SU-DHL-6 (cell line): ENCODE measurements around the gene NHLRC4.

ENCODE experiments used
- H2AFZ ChIP-seq: fragments of 200-600 bp; sonication (generic); 2 replicates; pipeline ENCODE4 v1.6.1; 2014; ENCODE audit warnings: low read depth, mild to moderate bottlenecking, moderate library complexity, mixed read lengths, antibody characterized with exemption, low read length; ENCODE audit not compliant: severe bottlenecking
- H3F3A ChIP-seq: fragments of 200-600 bp; shearing (Covaris generic); 2 replicates; pipeline ENCODE4 v1.6.0; 2016; ENCODE audit warnings: antibody characterized with exemption, mild to moderate bottlenecking; ENCODE audit not compliant: insufficient read depth
- H3K27ac ChIP-seq: fragments of 200-600 bp; sonication (generic); 2 replicates; pipeline ENCODE4 v1.5.1; 2016; ENCODE audit warnings: low read depth, mild to moderate bottlenecking, low read length, moderate library complexity, mixed read lengths
- H3K27me3 ChIP-seq: fragments of 200-600 bp; sonication (generic), shearing (Covaris generic); 2 replicates; pipeline ENCODE4 v1.6.0; 2014; ENCODE audit warnings: mild to moderate bottlenecking, low read length
- H3K36me3 ChIP-seq: fragments of 200-600 bp; sonication (generic); 2 replicates; pipeline ENCODE4 v1.6.1; 2014; ENCODE audit warnings: mild to moderate bottlenecking, low read length, mixed read lengths
- H3K4me2 ChIP-seq: fragments of 300-600, 200-600 bp; shearing (Covaris generic), sonication (generic); 2 replicates; pipeline ENCODE4 v1.6.0; 2014; ENCODE audit warnings: low read length, low read depth, mild to moderate bottlenecking; ENCODE audit not compliant: poor library complexity, severe bottlenecking
- H3K4me3 ChIP-seq: fragments of 200-600 bp; sonication (generic); 2 replicates; pipeline ENCODE4 v1.5.1; 2014; ENCODE audit warnings: antibody characterized with exemption, low read length, mild to moderate bottlenecking, mixed read lengths; ENCODE audit not compliant: insufficient read depth, poor library complexity, severe bottlenecking
- H3K79me2 ChIP-seq: fragments of 200-600 bp; sonication (generic); 2 replicates; pipeline ENCODE4 v1.6.1; 2014; ENCODE audit warnings: mild to moderate bottlenecking, low read length, moderate library complexity; ENCODE audit not compliant: insufficient read depth
- H3K9ac ChIP-seq: fragments of 200-600 bp; sonication (generic); 2 replicates; pipeline ENCODE4 v1.7.0; 2014; ENCODE audit warnings: mild to moderate bottlenecking, low read length
- H3K9me2 ChIP-seq: fragments of 200-600 bp; sonication (generic); replicated peaks from 2 replicates; pipeline ENCODE4 v1.6.1; 2014; ENCODE audit warnings: low read length; ENCODE audit not compliant: insufficient read depth
- H3K9me3 ChIP-seq: fragments of 200-600 bp; sonication (generic); 2 replicates; pipeline ENCODE4 v1.6.1; 2014; ENCODE audit warnings: low read length, mixed read lengths; ENCODE audit not compliant: insufficient read depth
- H4K20me1 ChIP-seq: fragments of 200-600 bp; sonication (generic); 2 replicates; pipeline ENCODE4 v1.6.1; 2014; ENCODE audit warnings: low read depth, mild to moderate bottlenecking, antibody characterized with exemption, low read length, moderate library complexity, mixed read lengths
- CTCF ChIP-seq: fragments of 200-600 bp; sonication (generic); IDR thresholded peaks from one replicate; pipeline ENCODE4 v1.5.1; 2017; ENCODE audit warnings: antibody characterized with exemption, mild to moderate bottlenecking, low read length, moderate library complexity; ENCODE audit not compliant: insufficient read depth, poor library complexity, severe bottlenecking
- EZH2phosphoT487 ChIP-seq: fragments of 200-600 bp; sonication (generic), shearing (Covaris generic); conservative IDR thresholded peaks from 2 replicates; pipeline ENCODE4 v1.6.1; 2018; ENCODE audit warnings: mild to moderate bottlenecking, antibody characterized with exemption, low read length, moderate library complexity, mixed read lengths

NHLRC4 gene

GRCh38 chr16:551210-551609, 15.6 kb upstream of the NHLRC4 start:
- Histone ChIP-seq H3K36me3 (no peaks in the 10 kb centered on the region), H3K9me2 (no peaks in the 10 kb centered on the region), H2AFZ (no peak overlapping the region), H3K9me3 (no peaks in the 10 kb centered on the region), H3K4me2 (no peak overlapping the region), H3K27ac (no peak overlapping the region), H3K9ac (no peak overlapping the region), H3F3A (no peaks in the 10 kb centered on the region), H3K27me3 (no peaks in the 10 kb centered on the region), H3K4me3 (no peak overlapping the region), H4K20me1 (no peaks in the 10 kb centered on the region), H3K79me2 (no peaks in the 10 kb centered on the region; the same call in 1 of the 2 replicates)
- no peak for TF ChIP-seq CTCF
- no peak for TF ChIP-seq EZH2phosphoT487

DNA sequence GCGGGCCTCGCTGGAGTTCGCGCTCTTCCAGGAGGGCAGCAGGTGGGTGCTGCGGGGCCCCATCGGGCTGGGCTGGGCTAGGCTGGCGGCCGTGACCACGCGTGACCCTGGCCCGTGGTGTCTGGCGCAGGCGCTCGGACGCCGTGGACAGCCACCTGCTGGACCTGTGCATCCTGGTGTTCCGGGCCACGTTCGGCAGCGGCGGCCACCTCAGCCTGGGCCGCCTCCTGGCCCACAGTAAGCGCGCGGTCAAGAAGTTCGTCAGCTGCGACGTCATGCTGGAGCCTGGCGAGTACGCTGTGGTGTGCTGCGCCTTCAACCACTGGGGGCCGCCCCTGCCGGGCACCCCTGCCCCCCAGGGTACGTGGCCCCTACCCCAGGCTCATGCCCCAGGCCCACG, 14.6 kb upstream of the NHLRC4 start:
- Histone ChIP-seq H3F3A (no peaks in the 10 kb centered on the region), H3K9me2 (no peaks in the 10 kb centered on the region), H3K79me2 (no peaks in the 10 kb centered on the region), H3K27me3 (no peaks in the 10 kb centered on the region), H3K36me3 (no peaks in the 10 kb centered on the region), H3K27ac (no peak overlapping the region), H2AFZ (no peak overlapping the region), H3K4me3 (no peak overlapping the region), H4K20me1 (no peaks in the 10 kb centered on the region), H3K9ac (no peak overlapping the region), H3K4me2 (no peak overlapping the region), H3K9me3 (no peaks in the 10 kb centered on the region)
- TF ChIP-seq CTCF = no peak
- no peak for TF ChIP-seq EZH2phosphoT487

DNA sequence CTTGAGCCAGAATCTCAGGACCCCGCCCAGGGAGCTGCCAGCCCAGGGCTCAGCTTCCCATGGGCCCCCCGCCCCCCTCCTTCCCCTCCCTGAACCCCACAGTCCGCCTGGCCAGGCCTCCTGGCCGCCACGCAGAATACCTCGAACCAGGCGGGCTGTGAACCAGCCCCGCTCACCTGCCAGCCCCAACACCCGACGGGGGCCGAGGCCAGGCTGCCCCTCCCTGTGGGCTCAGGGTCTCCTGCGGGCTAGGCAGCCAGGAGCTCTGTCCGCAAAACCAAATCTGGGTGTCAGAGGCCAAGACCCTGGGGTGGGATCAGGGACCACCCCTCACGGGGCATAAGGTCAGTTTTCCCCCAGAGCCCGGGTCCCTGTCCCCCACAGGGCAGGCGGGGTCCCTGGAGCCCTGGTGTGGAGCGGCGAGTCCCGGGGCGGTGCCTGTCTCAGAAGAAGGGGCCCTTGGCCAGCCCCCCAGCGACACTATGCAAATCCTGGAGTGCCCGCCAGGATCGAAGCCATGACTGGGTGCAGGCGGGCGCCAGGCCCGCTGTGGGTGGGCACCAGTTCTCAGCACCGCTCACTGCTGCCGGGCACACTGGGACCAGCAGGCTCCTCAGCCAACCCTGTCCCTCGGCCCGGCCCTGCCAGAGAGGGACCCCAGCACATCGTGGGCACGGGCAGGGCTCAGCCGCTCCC, 13.1 kb upstream of the NHLRC4 start:
- TF ChIP-seq EZH2phosphoT487 = no peak
- no peak for TF ChIP-seq CTCF
- Histone ChIP-seq H3K27me3 (no peaks in the 10 kb centered on the region), H3K79me2 (no peaks in the 10 kb centered on the region), H3K9me2 (no peaks in the 10 kb centered on the region), H3K36me3 (no peaks in the 10 kb centered on the region), H3K27ac (no peak overlapping the region), H3K9ac (no peak overlapping the region), H2AFZ (no peak overlapping the region), H3F3A (no peaks in the 10 kb centered on the region), H3K4me2 (no peak overlapping the region), H3K4me3 (no peak overlapping the region), H3K9me3 (no peaks in the 10 kb centered on the region), H4K20me1 (no peaks in the 10 kb centered on the region)
